Upper lobe of left lung (tissue), 4 donors: ENCODE data around the gene OXCT1.

Experiments used
- CTCF ChIP-seq, 6 experiments: fragments of 450-650 bp in 4 of 6; fragments of 200-600 bp in 2 of 6; sonication (generic) in 2 of 6; IDR thresholded peaks; one replicate each; pipeline ENCODE4 v1.5.1; 2016 to 2019; ENCODE audit warnings: antibody characterized with exemption in 6 of 6
- POLR2AphosphoS5 ChIP-seq, 2 donors: sonication (generic); formaldehyde crosslinking; IDR thresholded peaks; one replicate each; pipeline ENCODE4 v1.5.1; 2017; ENCODE audit warnings: antibody characterized with exemption in 2 of 2

GRCh38 chr5:41773799-41774198 is 96.4 kb downstream of the OXCT1 start:
- TF ChIP-seq CTCF (IDR thresholded peaks at IDR 0.05): no peak
- no peak for TF ChIP-seq POLR2AphosphoS5 (IDR thresholded peaks at IDR 0.05)
